A549 (cell line): Measurements from ENCODE around the gene SDC3. TPM values are rescaled to one million over a fixed set of nuclear protein-coding genes. Genes with fewer than 3 reads are reported as not detected.

ENCODE experiments used
- ATAC-seq, 2 experiments: fragments of 200-7000 bp in 1 of 2; fragments of >200 bp in 1 of 2; cut with Nextera tagmentation in 1 of 2; cut with Tn5 transposase in 1 of 2; 3 replicates each; pipeline versions ENCODE4 v1.8.0 to v1.9.1; 2018 to 2020; ENCODE audit warnings: mild to moderate bottlenecking in 1 of 2, moderate library complexity in 1 of 2
- CTCF ChIA-PET: fragments of 300-600 bp; sonication (Branson Sonifier 250); formaldehyde crosslinking; extraction: SDS; loops from one replicate; lab custom pipeline; 2021; ENCODE audit warnings: antibody characterized with exemption, inconsistent platforms; lab: Yijun Ruan, JAX
- POLR2A ChIA-PET: fragments of 350-600 bp; formaldehyde crosslinking; extraction: SDS; loops from one replicate; lab custom pipeline; 2021; ENCODE audit warnings: antibody characterized with exemption, inconsistent platforms; lab: Yijun Ruan, JAX
- DNase-seq, 2 experiments: peaks; one replicate each; pipeline versions ENCODE4 v3.0.0 to v3.0.0-alpha.2; 2011 to 2016; ENCODE audit warnings: low read depth in 1 of 2, low spot score in 1 of 2
- FAIRE-seq: peaks from 2 replicates; lab custom pipeline; 2011; peaks lifted over from hg19 to GRCh38; lab: Jason Lieb, UNC
- H3K27ac ChIP-seq, 2 experiments: fragments of >200 bp; sonication (Bioruptor Twin); formaldehyde crosslinking; 3 replicates each; pipeline ENCODE4 v1.5.1; 2016 to 2017
- H3K4me1 ChIP-seq: fragments of >200 bp; sonication (Bioruptor Twin); formaldehyde crosslinking; 3 replicates; pipeline ENCODE4 v1.6.1; 2016
- H3K4me2 ChIP-seq: fragments of >200 bp; sonication (Bioruptor Twin); formaldehyde crosslinking; 3 replicates; pipeline ENCODE4 v1.6.1; 2016
- H3K4me3 ChIP-seq: fragments of >200 bp; sonication (Bioruptor Twin); formaldehyde crosslinking; 3 replicates; pipeline ENCODE4 v1.5.1; 2016
- H3K9me3 ChIP-seq: fragments of >200 bp; sonication (Bioruptor Twin); formaldehyde crosslinking; 3 replicates; pipeline ENCODE4 v1.6.1; 2016
- BHLHE40 ChIP-seq: IDR thresholded peaks from 2 replicates; pipeline ENCODE4 v1.6.1; 2012; ENCODE audit warnings: low read depth, low read length, inconsistent platforms
- CBX2 ChIP-seq: fragments of 200-600 bp; sonication (generic); IDR thresholded peaks from 2 replicates; pipeline ENCODE4 v1.6.1; 2016; ENCODE audit warnings: low read depth, mild to moderate bottlenecking, borderline replicate concordance
- CBX8 ChIP-seq: fragments of 200-600 bp; sonication (generic); IDR thresholded peaks from 2 replicates; pipeline ENCODE4 v1.6.1; 2016
- CEBPB ChIP-seq, 2 experiments: fragments of >200 bp in 1 of 2; sonication (Bioruptor Twin) in 1 of 2; formaldehyde crosslinking in 1 of 2; IDR thresholded peaks; 2 replicates each; pipeline ENCODE4 v1.6.1; 2012 to 2016
- CHD2 ChIP-seq: fragments of 150-350 bp; IDR thresholded peaks from 2 replicates; pipeline ENCODE4 v1.6.1; 2014; ENCODE audit warnings: low read length; ENCODE audit not compliant: partially characterized antibody
- E2F6 ChIP-seq: IDR thresholded peaks from 2 replicates; pipeline ENCODE4 v1.6.1; 2012; ENCODE audit warnings: low read depth, borderline replicate concordance
- EHMT2 ChIP-seq: fragments of 200-600 bp; sonication (generic); IDR thresholded peaks from 2 replicates; pipeline ENCODE4 v1.6.1; 2016; ENCODE audit warnings: antibody characterized with exemption, low read depth, mild to moderate bottlenecking, moderate library complexity
- FOSB ChIP-seq: fragments of 250-450 bp; sonication (Bioruptor Pico); IDR thresholded peaks from 2 replicates; pipeline ENCODE4 v1.5.0; 2020; ENCODE audit warnings: mild to moderate bottlenecking, moderate library complexity
- FOXS1 ChIP-seq: fragments of 250-450 bp; sonication (Bioruptor Pico); IDR thresholded peaks from 2 replicates; pipeline ENCODE4 v1.5.0; 2020; ENCODE audit warnings: mild to moderate bottlenecking, moderate library complexity
- HDAC2 ChIP-seq: fragments of 200-600 bp; sonication (generic); IDR thresholded peaks from 2 replicates; pipeline ENCODE4 v1.6.1; 2016
- HOXB13 ChIP-seq: fragments of 250-450 bp; sonication (Bioruptor Pico); IDR thresholded peaks from 2 replicates; pipeline ENCODE4 v1.5.0; 2020; ENCODE audit warnings: low read depth, mild to moderate bottlenecking, moderate library complexity
- MAFK ChIP-seq: fragments of 450-650 bp; IDR thresholded peaks from 2 replicates; pipeline ENCODE4 v1.6.1; 2014; ENCODE audit not compliant: partially characterized antibody
- MAZ ChIP-seq: fragments of 150-350 bp; IDR thresholded peaks from 2 replicates; pipeline ENCODE4 v1.6.1; 2014; ENCODE audit warnings: antibody characterized with exemption, low read depth, low read length, borderline replicate concordance
- NFE2L2 ChIP-seq: fragments of 150-350 bp; conservative IDR thresholded peaks from 2 replicates; pipeline ENCODE4 v1.6.1; 2014; ENCODE audit warnings: low read length
- PBX3 ChIP-seq: IDR thresholded peaks from 2 replicates; pipeline ENCODE4 v1.6.1; 2012
- POLR2A ChIP-seq: IDR thresholded peaks from 2 replicates; pipeline ENCODE4 v1.6.1; 2012; ENCODE audit warnings: mild to moderate bottlenecking, low read length
- RAD21 ChIP-seq, 2 experiments: fragments of >200 bp in 1 of 2; sonication (Bioruptor Twin) in 1 of 2; formaldehyde crosslinking in 1 of 2; IDR thresholded peaks in 1 of 2; conservative IDR thresholded peaks in 1 of 2; 2 replicates in 1 of 2; 3 replicates in 1 of 2; pipeline ENCODE4 v1.6.1; 2012 to 2018; ENCODE audit warnings: inconsistent platforms in 1 of 2
- RARB ChIP-seq: fragments of 250-450 bp; sonication (Bioruptor Pico); IDR thresholded peaks from 2 replicates; pipeline ENCODE4 v1.8.0; 2021; ENCODE audit warnings: mild to moderate bottlenecking, moderate library complexity
- REST ChIP-seq: fragments of 200-600 bp; sonication (generic); IDR thresholded peaks from 2 replicates; pipeline ENCODE4 v1.6.1; 2016; ENCODE audit warnings: antibody characterized with exemption, mild to moderate bottlenecking, moderate library complexity
- RNF2 ChIP-seq: fragments of 200-600 bp; sonication (generic); IDR thresholded peaks from 2 replicates; pipeline ENCODE4 v1.6.1; 2016; ENCODE audit warnings: low read depth, mild to moderate bottlenecking, antibody characterized with exemption, moderate library complexity, borderline replicate concordance
- SMC3 ChIP-seq: fragments of >200 bp; sonication (Bioruptor Twin); formaldehyde crosslinking; IDR thresholded peaks from 3 replicates; pipeline ENCODE4 v1.6.1; 2018; ENCODE audit warnings: inconsistent platforms
- ZSCAN20 ChIP-seq: fragments of 250-450 bp; sonication (Bioruptor Pico); IDR thresholded peaks from 2 replicates; pipeline ENCODE4 v1.8.0; 2022; ENCODE audit warnings: mild to moderate bottlenecking, moderate library complexity
- WGBS: methylation state at CpG from one replicate; pipeline ENCODE4 v1.1.6; 2017; ENCODE audit errors: missing lambda C conversion rate; 5-methylcytosine and 5-hydroxymethylcytosine counted together
- polyA plus RNA-seq, 4 experiments: library from polyadenylated mRNA; depleted of rRNA in 3 of 4; stranded (reverse); fragments of >200 nt; fragmentation: RNase III in 1 of 4; extraction: RNeasy Plus Mini Kit Qiagen cat#74134 plus additional on column Dnase treatment in 1 of 4; gene quantifications; 2 replicates in 3 of 4; 3 replicates in 1 of 4; pipeline ENCODE4 v1.2.3, GENCODE V29; 2011 to 2017
- TF ChIP-seq, protein P1 (sequence below): fragments of >200 bp; sonication (Bioruptor Twin); formaldehyde crosslinking; IDR thresholded peaks from 3 replicates; pipeline ENCODE4 v1.6.1; 2016
- TF ChIP-seq, protein P2 (sequence below): fragments of >200 bp; sonication (Bioruptor Twin); formaldehyde crosslinking; IDR thresholded peaks from 3 replicates; pipeline ENCODE4 v1.5.1; 2016

The SDC3 gene
- polyA plus RNA-seq, 2 of the 4 experiments (the other 2 are of a cell fraction): 2.0 to 8.9 TPM

DNA sequence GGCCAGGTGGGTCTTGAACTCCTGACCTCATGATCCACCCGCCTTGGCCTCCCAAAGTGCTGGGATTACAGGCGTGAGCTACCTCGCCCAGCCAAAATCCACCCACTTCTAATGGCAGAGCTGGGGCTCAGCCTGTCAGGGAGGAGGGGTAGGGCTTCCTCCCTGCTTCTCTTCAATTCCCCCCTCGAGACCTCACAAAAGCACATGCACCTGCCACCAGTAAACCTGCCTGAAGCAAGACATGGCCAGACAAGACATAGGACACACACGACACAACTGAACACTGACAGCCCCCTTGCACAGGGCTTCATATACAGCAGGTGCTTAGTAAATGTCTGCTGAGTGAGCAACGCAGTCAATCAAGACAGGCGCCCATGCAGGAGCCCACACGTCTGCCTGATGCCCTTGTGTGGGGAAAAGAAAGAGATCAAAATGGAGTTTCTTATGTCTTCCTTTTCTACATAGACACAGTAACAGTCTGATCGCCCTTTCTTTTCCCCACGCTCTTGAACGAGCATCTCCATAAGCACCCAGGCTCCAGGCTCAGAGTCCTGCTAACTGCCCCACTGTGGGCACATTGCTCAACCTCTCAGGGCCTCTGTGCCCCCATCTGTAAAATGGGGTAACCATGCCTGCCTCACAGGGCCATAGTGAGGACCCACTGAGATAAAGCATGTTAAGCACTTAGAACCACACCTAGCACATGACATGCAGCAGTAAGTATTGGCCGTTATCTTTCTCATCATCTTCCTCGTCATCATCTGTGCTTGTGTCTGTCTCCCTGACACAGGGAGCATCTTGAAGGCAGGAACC lies 8.8 kb downstream of the SDC3 start:
- WGBS: 86% methylated on average over 8 of the region's 13 CpGs
- H3K4me1 ChIP-seq: peaks cover 27% of the 10 kb centered on the region
- ChIA-PET POLR2A (no interaction called here), CTCF (interaction anchor here (0.7 to 4.2 kb wide), 6 partner anchors 11 to 120 kb away, joined by 3 to 30 read pairs (median 6); no protein-coding TSS in a partner anchor)
- DNase-seq: no peak
- ATAC-seq: no peak
- no peak overlapping the region for H3K4me2 ChIP-seq
- no peak overlapping the region for H3K27ac ChIP-seq
- TF ChIP-seq CBX8: no peak
- TF ChIP-seq CEBPB (IDR thresholded peaks at IDR 0.05): no peak
- TF ChIP-seq, all 56 proteins: peak for 0
- no peak for FAIRE-seq
- Histone ChIP-seq H3K9me3 (no peaks in the 10 kb centered on the region), H3K4me3 (no peak overlapping the region)

- 89% methylated on average over 9 of the region's 10 CpGs for WGBS
- TF ChIP-seq HDAC2: no peak
- no peak for TF ChIP-seq RAD21 (conservative IDR thresholded peaks at IDR 0.05 in 1 of 2, IDR thresholded peaks at IDR 0.05 in 1 of 2)
- TF ChIP-seq RARB (CRISPR knock-in tag): no peak
- TF ChIP-seq SMC3: no peak
- TF ChIP-seq FOSB (CRISPR knock-in tag): no peak
- no peak for TF ChIP-seq EHMT2
- no peak for TF ChIP-seq CBX2
- TF ChIP-seq ZSCAN20: no peak
- TF ChIP-seq BHLHE40: no peak
- TF ChIP-seq HOXB13: no peak
- TF ChIP-seq MAZ: no peak
- TF ChIP-seq E2F6: no peak
- no peak for TF ChIP-seq FOXS1 (CRISPR knock-in tag)
- peaks cover 22% of the 10 kb centered on the region for H3K4me1 ChIP-seq
- no peak for FAIRE-seq
- no peak for DNase-seq
- CTCF ChIA-PET: interaction anchor here (1.0 to 3.2 kb wide), 5 partner anchors 12 to 116 kb away, joined by 3 to 24 read pairs (median 5); no protein-coding TSS in a partner anchor
- no peak overlapping the region for H3K27ac ChIP-seq
- no peak for ATAC-seq
- H3K4me3 ChIP-seq: no peak overlapping the region
- POLR2A ChIA-PET: no interaction called here
- no peaks in the 10 kb centered on the region for H3K9me3 ChIP-seq
- no peak overlapping the region for H3K4me2 ChIP-seq
Measured at GRCh38 chr1:30898031-30898815, 10.3 kb downstream of the SDC3 start.

DNA sequence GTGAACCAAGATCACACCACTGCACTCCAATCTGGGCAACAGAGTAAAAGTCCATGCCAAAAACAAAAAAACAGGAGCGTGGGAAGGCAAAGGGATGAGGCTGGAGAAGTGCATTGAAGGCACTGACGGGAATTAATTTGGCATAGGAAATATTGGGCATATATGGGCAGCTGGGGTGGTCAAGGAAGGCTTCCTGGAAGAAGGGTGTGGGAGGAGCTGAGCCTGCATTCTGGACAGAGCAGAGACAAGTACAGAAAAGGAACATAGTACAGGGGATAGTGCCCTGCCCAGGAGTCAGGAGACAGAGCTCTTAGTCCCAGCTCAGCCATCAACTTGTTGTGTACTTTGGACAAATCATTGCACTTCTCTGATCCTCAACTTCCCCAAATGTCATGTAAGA lies 11.7 kb downstream of the SDC3 start:
- no peak overlapping the region for H3K4me2 ChIP-seq
- ATAC-seq: no peak
- WGBS: 90% methylated on average over 2 of the region's 2 CpGs
- no peak overlapping the region for H3K27ac ChIP-seq
- FAIRE-seq: no peak
- ChIA-PET POLR2A (no interaction called here), CTCF (interaction anchor here (0.7 to 3.2 kb wide), 5 partner anchors 14 to 173 kb away, joined by 3 to 24 read pairs (median 5); partner anchors contain the start of gene MATN1)
- H3K4me3 ChIP-seq: no peak overlapping the region
- H3K4me1 ChIP-seq: peaks cover 14% of the 10 kb centered on the region
- no peaks in the 10 kb centered on the region for H3K9me3 ChIP-seq
- DNase-seq: no peak
- TF ChIP-seq NFE2L2: no peak
- TF ChIP-seq CHD2: no peak
- TF ChIP-seq MAFK: no peak
- TF ChIP-seq REST: no peak
- TF ChIP-seq, protein P1, sequence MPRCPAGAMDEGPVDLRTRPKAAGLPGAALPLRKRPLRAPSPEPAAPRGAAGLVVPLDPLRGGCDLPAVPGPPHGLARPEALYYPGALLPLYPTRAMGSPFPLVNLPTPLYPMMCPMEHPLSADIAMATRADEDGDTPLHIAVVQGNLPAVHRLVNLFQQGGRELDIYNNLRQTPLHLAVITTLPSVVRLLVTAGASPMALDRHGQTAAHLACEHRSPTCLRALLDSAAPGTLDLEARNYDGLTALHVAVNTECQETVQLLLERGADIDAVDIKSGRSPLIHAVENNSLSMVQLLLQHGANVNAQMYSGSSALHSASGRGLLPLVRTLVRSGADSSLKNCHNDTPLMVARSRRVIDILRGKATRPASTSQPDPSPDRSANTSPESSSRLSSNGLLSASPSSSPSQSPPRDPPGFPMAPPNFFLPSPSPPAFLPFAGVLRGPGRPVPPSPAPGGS: no peak
- TF ChIP-seq MAZ: no peak
- TF ChIP-seq HOXB13: no peak
- no peak for TF ChIP-seq RNF2
- TF ChIP-seq POLR2A: no peak
- no peak for TF ChIP-seq PBX3
- TF ChIP-seq, protein P2, sequence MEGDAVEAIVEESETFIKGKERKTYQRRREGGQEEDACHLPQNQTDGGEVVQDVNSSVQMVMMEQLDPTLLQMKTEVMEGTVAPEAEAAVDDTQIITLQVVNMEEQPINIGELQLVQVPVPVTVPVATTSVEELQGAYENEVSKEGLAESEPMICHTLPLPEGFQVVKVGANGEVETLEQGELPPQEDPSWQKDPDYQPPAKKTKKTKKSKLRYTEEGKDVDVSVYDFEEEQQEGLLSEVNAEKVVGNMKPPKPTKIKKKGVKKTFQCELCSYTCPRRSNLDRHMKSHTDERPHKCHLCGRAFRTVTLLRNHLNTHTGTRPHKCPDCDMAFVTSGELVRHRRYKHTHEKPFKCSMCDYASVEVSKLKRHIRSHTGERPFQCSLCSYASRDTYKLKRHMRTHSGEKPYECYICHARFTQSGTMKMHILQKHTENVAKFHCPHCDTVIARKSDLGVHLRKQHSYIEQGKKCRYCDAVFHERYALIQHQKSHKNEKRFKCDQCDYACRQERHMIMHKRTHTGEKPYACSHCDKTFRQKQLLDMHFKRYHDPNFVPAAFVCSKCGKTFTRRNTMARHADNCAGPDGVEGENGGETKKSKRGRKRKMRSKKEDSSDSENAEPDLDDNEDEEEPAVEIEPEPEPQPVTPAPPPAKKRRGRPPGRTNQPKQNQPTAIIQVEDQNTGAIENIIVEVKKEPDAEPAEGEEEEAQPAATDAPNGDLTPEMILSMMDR: no peak
